Limb (tissue), 2 donors: ENCODE results near the gene GRIN1.

ENCODE experiments used
- DNase-seq, 2 donors: peaks; one replicate each; pipeline ENCODE4 v3.0.0-alpha.2; 2016; ENCODE audit errors: extremely low spot score in 2 of 2

GRIN1 gene

GRCh38 chr9:137138722-137139467, at the start of gene GRIN1:
Gene GRIN1 (plus strand): TSS chr9:137139154. CDS start chr9:137139487, 333 bp downstream.
- DNase-seq = peak; percentile 34 to 77

- DNase-seq = no peak
Measured at GRCh38 chr9:137089232-137089947, 49.6 kb upstream of the GRIN1 start.

GRCh38 chr9:137095664-137096517, 43.1 kb upstream of the GRIN1 start:
- DNase-seq = no peak

GRCh38 chr9:137096785-137097546, 42.0 kb upstream of the GRIN1 start:
- no peak for DNase-seq

GRCh38 chr9:137097761-137098462, 41.0 kb upstream of the GRIN1 start:
- no peak for DNase-seq

GRCh38 chr9:137099231-137099630, 39.7 kb upstream of the GRIN1 start:
- no peak for DNase-seq

GRCh38 chr9:137103206-137103999, 35.6 kb upstream of the GRIN1 start:
- no peak for DNase-seq

- DNase-seq = no peak
Measured at GRCh38 chr9:137105814-137106661, 32.9 kb upstream of the GRIN1 start.

GRCh38 chr9:137106662-137107250, 32.2 kb upstream of the GRIN1 start:
- no peak for DNase-seq

GRCh38 chr9:137107312-137107921, 31.5 kb upstream of the GRIN1 start:
- DNase-seq = no peak

GRCh38 chr9:137107982-137108381, 31.0 kb upstream of the GRIN1 start:
- DNase-seq = no peak

GRCh38 chr9:137108608-137109249, 30.2 kb upstream of the GRIN1 start:
- no peak for DNase-seq

- no peak for DNase-seq
Measured at GRCh38 chr9:137109250-137110146, 29.5 kb upstream of the GRIN1 start.

GRCh38 chr9:137110147-137110910, 28.6 kb upstream of the GRIN1 start:
- DNase-seq = no peak

- no peak for DNase-seq
Measured at GRCh38 chr9:137110911-137111787, 27.8 kb upstream of the GRIN1 start.
